ENCODE results near the gene PGLYRP2.

- no peak for TF ChIP-seq CTCF (IDR thresholded peaks at IDR 0.05)
- TF ChIP-seq EZH2 (IDR thresholded peaks at IDR 0.05): no peak
Measured at GRCh38 chr19:15421721-15422260, 57.5 kb downstream of the PGLYRP2 start.

Data from neural progenitor cell (in vitro differentiated cells).